GM12873 (cell line): Measurements from ENCODE around the gene SLC16A8.

ENCODE experiments used
- CTCF ChIP-seq: IDR thresholded peaks from 2 replicates; pipeline ENCODE4 v1.5.1; 2012; ENCODE audit warnings: low read depth, mild to moderate bottlenecking, moderate library complexity, low read length, control low read depth; ENCODE audit not compliant: insufficient read depth; ENCODE audit errors: missing control alignments

The SLC16A8 gene

GRCh38 chr22:38120359-38121110 lies 36.6 kb upstream of the SLC16A8 start:
- no peak for TF ChIP-seq CTCF

GRCh38 chr22:38118182-38118581 lies 34.2 kb upstream of the SLC16A8 start:
- no peak for TF ChIP-seq CTCF

GRCh38 chr22:38115423-38116205 lies 31.6 kb upstream of the SLC16A8 start:
- TF ChIP-seq CTCF: no peak

- TF ChIP-seq CTCF: peak; percentile 95
Observed at GRCh38 chr22:38114484-38115398, 30.8 kb upstream of the SLC16A8 start.

- no peak for TF ChIP-seq CTCF
Observed at GRCh38 chr22:38112381-38112780, 28.4 kb upstream of the SLC16A8 start.

GRCh38 chr22:38111925-38112355 lies 28.0 kb upstream of the SLC16A8 start:
- no peak for TF ChIP-seq CTCF
